Measurements from ENCODE around the gene RFXAP.
A peak's percentile ranks its signal among the peaks of the same experiment; 100 is the strongest.
"Not testable (repeated sequence)": the region's sequence is repeated elsewhere in the genome, so short reads cannot be mapped to it uniquely, and the experiment has no call there.

The RFXAP gene, protein sequence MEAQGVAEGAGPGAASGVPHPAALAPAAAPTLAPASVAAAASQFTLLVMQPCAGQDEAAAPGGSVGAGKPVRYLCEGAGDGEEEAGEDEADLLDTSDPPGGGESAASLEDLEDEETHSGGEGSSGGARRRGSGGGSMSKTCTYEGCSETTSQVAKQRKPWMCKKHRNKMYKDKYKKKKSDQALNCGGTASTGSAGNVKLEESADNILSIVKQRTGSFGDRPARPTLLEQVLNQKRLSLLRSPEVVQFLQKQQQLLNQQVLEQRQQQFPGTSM

DNA sequence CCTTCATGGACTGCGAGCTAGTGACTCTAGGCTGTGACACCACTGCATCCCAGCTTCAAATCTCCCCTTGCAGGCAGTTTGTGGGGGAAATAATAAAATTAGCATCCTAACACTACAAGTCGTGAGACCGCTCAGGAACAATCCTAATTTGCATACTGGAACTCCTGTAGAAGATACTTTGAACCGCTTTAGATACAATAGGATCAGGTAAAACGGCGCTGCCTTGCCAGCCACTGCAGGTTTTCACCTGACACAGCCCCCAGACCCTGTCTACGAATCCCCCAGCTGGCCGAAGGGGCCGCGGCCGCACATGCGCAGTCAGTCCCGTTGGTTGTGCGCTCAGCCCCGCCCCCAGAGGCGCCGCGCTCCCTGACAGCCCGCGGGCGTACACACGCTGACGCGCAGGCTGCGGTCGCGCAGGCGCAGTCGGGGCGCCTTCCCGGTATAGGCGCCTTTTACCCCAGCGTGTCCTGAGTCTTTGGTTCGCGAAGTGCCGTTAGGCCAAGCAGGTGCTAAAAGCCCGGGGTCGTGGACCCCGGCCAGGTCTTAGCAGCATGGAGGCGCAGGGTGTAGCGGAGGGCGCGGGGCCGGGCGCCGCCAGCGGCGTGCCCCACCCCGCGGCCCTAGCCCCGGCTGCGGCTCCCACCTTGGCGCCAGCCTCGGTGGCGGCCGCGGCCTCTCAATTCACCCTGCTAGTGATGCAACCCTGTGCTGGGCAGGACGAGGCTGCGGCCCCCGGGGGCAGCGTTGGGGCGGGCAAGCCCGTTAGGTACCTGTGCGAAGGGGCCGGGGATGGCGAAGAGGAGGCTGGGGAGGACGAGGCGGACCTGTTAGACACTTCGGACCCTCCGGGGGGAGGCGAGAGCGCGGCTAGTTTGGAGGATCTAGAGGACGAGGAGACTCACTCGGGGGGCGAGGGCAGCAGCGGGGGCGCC lies at the start of gene RFXAP:
RFXAP (plus strand) TSS at position 419 of the 935 bp plus-strand sequence; CDS start at position 555, 136 bp downstream.
- DNase-seq = peak; percentile 79 to 81

- DNase-seq = no peak
Measured at GRCh38 chr13:36769545-36769944, 49.5 kb upstream of the RFXAP start.

DNA sequence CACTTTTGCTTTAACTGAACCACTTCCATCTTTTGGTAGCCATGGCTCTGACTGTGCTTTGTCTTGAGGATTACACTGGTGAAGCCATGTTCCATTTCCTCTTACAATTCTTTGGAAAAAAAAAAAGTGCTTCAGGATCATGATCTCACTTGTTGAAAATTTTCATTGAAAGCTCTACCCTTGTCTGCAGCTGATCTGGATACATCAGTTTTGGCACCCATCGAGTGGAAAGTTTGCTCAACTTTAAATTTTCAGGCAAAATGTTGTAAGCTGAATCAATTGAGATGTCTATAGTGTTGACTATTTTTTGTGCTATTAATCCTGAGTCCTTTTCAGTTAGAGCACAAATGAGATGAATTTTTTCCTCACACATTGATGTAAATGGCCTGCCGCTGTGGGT lies 48.3 kb upstream of the RFXAP start:
- no peak for DNase-seq

DNA sequence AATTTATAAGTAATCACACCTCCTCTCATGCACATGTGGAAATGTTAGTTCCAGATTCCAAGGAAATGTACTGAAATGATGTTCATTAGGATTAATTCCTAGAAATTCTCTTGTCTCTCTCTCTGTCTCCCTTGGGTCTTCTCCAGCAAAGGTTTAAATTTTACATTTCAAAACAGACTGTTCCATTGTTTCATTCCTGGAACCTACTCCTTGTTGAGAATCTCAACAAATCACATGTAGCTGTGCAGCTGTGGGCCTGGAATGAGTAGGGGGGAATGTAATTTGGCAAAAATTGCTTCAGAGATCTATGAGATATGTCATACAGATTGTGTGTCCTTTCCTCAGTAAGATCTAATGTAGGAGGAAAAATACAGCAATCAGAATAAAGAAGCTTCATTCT lies 46.2 kb upstream of the RFXAP start:
- DNase-seq = no peak

- DNase-seq = no peak
Measured at GRCh38 chr13:36774931-36775330, 44.1 kb upstream of the RFXAP start.

DNA sequence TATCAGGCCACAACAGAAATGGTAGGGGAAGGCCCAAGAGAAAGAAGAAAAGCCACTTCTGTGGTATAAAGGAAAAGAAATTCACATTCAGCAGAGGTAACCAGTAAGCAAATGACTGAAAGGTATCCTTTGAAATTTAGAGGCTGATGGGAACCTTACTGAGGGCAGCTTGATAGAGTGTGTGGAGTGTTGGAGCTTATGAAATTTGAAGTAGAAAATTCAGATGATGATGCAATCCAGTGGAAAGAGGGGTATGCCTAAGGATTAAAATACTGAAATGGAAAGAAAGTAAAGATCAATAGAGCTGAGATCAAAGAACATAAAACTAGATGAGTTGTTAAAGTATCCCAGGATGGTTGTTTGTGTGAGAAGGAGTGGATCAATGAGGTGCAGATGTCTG lies 42.8 kb upstream of the RFXAP start:
- DNase-seq = no peak

DNA sequence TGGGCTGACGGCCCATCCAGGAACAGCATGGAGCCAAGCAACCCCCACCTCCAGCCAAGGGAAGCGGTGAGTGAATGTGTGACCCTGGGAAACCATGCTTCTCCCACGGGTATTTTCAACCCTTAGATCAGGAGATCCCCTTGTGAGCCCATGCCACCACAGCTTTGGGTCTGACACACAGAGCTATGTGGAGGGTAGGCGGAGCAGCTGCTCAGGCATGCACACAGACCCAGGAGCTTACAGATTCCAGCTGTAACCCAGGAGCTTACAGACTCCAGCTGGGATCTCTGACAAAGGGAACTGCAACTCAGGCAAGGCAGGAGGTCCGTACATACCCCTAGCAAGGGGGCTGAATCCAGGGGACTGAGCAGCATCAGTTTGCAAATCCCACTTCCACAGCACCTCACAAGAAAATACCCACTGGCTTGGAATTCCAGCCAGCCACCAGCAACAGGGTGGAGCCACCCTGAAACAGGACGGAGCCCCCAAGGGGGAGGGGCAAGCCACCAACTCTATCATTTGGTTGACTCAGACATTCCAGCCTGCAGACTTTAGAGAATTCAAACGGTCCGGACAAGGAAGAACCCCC lies 40.8 kb upstream of the RFXAP start:
- DNase-seq = no peak

DNA sequence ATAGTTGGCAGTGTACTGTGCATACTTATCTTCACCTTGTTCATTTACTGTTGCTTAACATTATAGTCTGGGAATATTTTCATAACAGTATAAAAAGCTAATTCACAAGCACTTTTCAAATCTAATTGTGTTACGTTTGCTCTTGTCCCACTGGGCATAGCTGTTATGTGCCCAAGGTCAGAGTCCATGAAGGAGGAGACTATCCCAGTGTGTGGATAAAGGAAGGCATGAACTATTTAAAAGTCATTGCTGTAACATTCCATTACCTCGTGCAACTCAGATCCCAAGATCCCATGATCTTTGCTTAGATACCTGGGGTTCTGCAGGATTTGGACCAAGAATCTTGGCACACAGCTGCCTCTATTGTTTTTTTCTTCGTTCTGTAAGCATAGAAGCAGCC lies 35.1 kb upstream of the RFXAP start:
- DNase-seq = no peak

DNA sequence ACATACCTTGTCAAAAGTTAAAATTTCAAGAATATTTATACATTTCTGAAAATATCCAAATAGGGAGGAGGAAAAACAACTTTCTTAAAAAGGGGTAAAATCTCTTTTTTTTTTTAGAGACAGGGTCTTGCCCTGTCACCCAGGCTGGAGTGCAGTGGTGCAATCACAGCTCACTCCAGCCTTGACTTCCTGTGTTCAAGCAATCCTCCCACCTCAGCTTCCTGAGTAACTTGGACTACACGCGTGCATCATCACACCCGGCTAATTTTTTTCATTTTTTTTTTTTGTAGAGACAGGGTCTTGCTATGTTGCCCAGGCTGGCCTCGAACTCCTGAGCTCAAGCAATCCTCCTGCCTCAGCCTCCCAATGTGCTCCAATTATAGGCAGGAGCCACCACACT lies 32.8 kb upstream of the RFXAP start:
- not testable (repeated sequence) for DNase-seq

GRCh38 chr13:36787181-36787580 lies 31.8 kb upstream of the RFXAP start:
- no peak for DNase-seq

- no peak for DNase-seq
Measured at GRCh38 chr13:36788276-36788675, 30.7 kb upstream of the RFXAP start.

- no peak for DNase-seq
Measured at GRCh38 chr13:36789061-36789460, 30.0 kb upstream of the RFXAP start.

DNA sequence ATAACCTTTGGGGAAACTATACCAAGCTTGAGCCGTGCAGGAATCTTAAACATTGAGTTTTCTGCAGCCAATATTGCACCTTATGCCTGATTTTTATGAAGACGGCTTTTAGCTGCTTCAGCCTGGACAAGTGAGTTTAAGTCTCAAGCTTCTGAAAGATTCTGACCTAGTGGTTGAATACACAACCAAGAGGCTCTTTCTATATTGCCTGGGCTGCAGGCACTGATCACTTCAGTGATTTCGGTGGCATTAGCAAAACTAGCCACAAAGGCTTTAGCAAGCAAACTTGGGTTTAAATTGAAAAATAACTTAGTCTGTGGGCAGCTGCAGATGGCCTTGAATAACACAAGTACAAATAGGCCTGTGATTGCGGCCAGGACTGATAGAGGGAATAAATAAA lies 29.3 kb upstream of the RFXAP start:
- no peak for DNase-seq

DNA sequence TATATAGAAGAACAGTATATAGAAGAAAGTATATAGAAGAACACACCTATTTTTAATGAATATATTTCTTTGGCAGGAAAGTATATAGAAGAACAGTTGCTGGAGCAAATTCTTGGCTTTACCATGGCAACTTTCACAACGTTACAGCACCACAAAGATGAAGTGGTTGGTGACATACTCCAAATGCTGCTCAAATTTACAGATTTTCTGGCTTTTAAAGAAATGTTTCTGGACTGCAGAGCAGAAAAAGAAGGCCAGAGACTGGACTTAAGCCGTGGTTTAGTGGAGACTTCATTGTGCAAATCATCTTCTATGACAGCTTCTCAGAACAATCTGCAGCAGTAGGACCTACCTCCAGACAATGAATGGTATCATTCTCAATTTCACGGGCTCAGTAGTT lies 24.3 kb upstream of the RFXAP start:
- no peak for DNase-seq

GRCh38 chr13:36795463-36795862 lies 23.6 kb upstream of the RFXAP start:
- no peak for DNase-seq

DNA sequence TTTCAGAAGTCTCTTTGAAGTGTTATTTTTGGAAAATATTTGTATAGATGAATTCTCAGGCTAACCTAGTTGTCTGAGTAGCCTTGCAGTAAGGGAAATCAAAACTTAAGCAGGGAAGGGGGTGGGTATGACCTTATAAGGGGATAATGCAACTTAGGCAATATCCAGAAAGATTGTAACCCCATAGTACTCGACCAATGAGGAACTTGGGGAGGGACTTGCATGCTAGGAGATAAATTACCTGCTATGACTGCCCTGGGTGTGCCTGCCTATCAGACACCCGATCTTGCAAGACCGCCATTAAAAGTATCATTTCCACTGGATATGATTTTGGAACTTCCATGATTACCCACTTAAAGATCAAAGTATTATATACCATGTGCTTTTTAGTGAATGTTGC lies 23.0 kb upstream of the RFXAP start:
- DNase-seq = no peak

GRCh38 chr13:36801035-36801434 lies 18.0 kb upstream of the RFXAP start:
- no peak for DNase-seq

DNA sequence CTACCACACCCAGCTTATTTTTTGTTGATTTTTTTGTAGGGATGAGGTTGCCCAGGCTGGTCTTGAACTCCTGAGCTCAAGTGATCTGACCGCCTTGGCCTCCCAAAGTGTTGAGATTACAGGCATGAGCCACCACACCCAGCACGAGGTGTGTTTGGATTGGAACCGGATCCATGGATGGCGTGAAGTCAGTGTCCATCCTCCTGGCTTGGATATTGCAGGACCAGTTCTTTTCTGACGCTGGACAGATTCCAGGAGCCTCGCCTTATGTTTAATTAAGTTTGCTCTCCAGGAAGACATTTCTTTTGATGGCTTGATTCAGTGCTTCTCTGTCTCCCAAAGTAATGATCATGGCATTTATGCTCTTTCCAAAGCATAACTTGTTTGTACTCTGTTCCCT lies 14.4 kb upstream of the RFXAP start:
- no peak for DNase-seq

GRCh38 chr13:36806102-36806501 lies 12.9 kb upstream of the RFXAP start:
- no peak for DNase-seq

DNA sequence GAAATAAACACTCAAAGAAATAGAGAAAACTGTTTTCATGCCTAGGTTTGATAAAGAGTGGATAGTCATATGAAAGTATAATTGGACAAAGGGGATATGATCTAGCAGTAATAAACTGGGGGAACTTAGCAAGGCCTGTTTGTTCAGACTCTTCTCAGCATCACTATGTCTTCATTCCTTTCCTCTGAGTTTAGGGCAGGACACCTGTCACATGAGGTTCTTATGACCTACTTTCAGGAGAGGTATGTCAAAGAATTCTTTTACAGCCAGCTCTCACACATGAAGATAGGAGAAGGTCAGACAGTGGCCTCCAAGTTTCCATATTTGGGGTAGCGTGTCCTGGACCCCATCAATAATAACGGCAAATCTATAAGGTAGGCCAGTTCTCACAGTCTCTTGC lies 11.4 kb upstream of the RFXAP start:
- no peak for DNase-seq

- no peak for DNase-seq
Measured at GRCh38 chr13:36813225-36813624, 5.8 kb upstream of the RFXAP start.

DNA sequence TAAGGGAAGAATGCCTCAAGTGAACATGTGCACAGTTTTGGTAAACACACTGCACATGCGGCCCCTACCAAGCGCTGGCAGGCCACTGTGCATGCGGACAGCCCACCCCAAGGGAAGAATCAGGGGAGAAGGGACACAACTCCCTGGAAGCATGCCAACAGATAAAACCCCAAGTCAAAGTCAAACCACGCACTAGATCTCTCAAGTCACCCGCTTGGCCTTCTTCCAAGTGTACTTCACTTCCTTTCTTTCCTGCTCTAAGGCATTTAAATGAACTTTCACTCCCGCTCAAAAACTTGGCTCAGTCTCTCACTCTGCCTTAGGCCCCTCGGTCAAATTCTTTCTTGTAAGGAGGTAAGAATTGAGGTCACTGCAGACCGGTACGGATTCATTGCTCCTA lies 4.6 kb upstream of the RFXAP start:
- DNase-seq = no peak

- no peak for DNase-seq
Measured at GRCh38 chr13:36815062-36815461, 4.0 kb upstream of the RFXAP start.

Data from hippocampal formation (tissue), 2 donors.